NCI-H2107 (cell line): ENCODE measurements around the gene FAM20C.

Experiments
- DNase-seq: peaks from one replicate; lab custom pipeline; 2025; lab: John Stamatoyannopoulos, UW

FAM20C gene

GRCh38 chr7:209906-210305, 17.5 kb downstream of the FAM20C start:
- no peak for DNase-seq

DNA sequence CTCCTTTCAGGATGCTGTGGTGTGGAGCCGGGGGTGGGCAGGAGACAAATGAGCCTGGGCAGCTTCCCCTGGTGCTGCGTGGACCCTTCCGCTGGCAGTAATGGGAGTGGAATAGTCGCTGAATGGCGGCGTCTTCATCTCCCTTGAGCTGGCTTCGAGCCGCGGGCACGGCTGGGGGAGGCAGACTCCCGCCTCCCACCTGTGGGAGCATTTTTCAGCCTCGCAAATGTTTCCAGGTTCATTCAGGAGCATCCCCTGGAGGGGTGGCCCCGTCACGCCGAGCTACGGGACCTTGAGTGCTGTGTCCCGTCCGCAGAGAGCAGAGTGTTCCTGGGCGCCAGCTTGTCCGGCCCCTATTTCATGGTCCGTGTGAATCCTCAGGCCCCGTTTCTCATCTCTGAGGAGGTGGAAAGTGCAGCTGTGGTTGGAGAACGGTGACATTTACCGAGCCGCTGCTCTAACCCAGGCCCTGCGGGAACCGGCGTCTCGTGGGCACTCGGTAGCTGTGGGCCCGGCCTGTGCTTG, 18.1 kb downstream of the FAM20C start:
- no peak for DNase-seq

GRCh38 chr7:211033-211714, 18.8 kb downstream of the FAM20C start:
- no peak for DNase-seq

GRCh38 chr7:211715-212058, 19.3 kb downstream of the FAM20C start:
- DNase-seq = no peak

DNA sequence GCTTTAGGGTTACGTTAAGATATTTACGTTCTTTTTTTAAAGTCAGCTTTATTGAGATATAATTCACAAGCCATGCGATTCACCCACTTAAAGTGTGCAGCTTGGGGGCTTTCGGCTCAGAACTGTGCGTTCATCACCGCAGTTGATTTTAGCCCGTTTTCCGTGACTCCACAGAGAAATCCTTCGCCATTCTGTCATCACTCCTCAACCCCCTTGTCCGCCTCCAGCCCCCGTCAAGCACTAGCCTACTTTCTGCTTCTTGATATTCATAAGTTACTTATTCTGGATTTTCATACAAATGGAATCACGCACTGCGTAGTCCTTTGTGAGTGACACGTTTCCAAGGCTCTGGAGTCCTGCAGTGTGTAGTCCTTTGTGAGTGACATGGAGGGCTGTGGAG, 20.4 kb downstream of the FAM20C start:
- no peak for DNase-seq

DNA sequence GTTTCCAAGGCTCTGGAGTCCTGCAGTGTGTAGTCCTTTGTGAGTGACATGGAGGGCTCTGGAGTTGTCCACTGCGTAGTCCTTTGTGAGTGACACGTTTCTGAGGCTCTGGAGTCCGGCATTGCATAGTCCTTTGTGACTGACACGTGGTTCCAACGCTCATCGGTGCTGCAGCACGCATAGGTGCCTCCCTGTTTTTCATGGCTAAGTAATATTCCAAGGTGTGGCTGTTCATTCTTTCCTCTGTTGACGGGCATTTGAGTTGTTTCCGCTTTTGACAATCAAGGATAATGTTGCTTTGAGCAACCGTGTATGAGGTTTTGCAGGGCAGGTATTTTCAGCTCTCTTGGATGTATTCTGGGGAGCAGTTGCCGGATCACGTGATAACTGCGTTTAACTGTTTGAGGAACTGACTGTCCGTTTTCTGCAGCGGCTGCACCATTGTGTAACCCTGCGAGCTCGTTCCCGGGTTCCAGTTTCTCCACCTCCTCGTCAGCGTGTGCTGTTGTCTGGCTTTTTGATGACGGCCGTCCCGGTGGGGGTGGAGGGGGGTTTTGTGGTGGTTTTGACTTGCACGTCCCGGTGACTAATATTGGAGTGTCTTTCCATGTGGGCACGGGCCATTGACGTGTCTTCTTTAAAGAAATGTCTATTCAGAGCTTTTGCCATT, 21.1 kb downstream of the FAM20C start:
- no peak for DNase-seq

GRCh38 chr7:214410-215212, 22.2 kb downstream of the FAM20C start:
- no peak for DNase-seq

DNA sequence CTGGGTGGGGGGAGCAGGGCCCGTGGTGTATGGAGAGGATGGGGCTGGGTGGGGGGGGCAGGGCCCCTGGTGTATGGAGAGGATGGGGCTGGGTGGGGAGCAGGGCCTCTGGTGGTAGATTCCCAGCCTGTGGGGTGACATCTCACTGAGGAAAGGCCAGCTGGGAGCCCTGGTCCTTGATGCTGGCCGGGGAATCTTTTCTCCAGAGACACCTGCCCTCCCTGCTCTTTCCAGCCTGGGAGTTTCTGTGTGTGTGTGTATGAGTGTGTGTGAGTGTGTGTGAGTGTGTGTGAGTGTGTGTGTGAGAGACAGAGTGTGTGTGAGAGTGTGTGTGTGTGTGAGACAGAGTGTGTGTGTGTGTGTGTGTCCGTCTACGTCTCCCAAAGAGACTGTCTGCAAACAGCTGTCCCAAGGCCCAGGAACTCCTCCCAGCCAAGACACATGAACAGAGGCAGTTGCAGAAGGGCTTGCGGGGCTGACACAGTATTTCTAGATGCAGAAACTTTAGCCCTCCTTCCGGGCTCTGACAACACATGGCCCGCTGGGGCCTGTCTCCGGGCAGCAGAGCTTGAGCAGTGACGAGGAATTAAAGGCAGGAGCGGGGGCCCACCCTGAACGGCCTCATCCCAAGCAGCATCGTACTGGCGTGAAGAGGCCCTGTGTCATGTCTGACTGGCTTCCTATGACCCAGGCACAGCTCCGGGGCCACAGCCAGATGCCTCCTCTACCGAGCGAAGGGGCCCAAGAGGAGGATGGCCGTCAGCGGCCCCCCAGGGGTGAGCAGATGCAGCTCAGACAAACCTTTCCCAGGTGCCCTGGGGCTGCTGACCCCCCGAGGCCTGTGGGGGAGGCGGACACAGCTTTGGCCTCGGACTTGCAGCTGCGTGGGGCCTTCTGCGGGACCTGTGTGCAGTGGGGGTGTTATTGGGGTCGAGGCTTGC, 24.3 kb downstream of the FAM20C start:
- DNase-seq = no peak

DNA sequence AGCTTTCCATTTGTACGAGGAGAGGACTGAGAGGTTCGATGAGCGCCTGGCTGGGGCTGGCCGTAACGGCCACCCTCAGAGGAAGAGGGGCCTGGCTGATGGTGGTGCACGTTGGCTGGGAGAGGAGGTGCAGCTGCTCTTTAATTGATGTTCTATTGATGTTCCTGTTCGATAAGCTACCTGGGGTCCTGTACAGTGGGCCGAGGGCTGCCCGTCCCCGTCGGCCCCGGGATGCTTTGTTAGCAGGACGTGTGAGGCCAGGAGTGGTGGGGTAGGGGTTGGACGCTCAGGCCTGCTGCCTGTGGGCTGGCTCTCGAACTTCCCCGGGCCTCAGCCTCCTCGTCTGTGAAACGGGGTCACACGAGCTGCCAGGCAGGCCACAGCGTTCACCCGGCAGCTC, 25.4 kb downstream of the FAM20C start:
- no peak for DNase-seq

GRCh38 chr7:218316-218715, 25.9 kb downstream of the FAM20C start:
- no peak for DNase-seq

GRCh38 chr7:218896-219580, 26.7 kb downstream of the FAM20C start:
- DNase-seq = no peak

DNA sequence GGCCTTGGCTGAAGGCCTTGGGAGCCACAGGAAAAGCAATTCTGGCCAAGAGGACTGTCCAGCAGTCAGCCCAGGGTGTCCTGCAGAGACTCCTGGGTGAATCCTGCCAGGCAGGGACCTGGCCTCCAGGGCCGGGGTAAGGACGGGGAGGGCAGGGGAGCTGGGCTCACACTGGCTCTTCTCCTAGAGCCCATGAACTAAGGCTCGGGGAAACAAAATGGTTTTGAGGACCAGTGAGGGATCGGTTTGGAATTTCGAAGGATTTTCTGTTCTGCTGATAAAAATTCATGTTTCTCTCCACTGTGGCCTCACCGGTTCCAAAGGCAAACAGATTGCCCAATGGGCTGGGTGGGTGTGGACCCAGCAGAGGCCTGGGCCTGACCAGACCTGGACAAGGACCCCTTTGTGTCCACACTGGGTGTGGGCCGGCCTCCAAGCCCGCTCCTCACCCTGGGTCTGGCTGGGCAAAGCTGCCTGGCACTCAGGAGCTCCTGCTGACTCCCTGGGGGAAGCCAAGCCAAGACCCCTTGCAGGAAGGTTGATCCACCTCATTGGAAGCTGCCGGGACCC, 27.3 kb downstream of the FAM20C start:
- no peak for DNase-seq

- DNase-seq = no peak
Measured at GRCh38 chr7:220151-220841, 27.9 kb downstream of the FAM20C start.

- no peak for DNase-seq
Measured at GRCh38 chr7:221978-222715, 29.8 kb downstream of the FAM20C start.

- DNase-seq = no peak
Measured at GRCh38 chr7:222716-223041, 30.3 kb downstream of the FAM20C start.

- no peak for DNase-seq
Measured at GRCh38 chr7:223118-223800, 30.9 kb downstream of the FAM20C start.

DNA sequence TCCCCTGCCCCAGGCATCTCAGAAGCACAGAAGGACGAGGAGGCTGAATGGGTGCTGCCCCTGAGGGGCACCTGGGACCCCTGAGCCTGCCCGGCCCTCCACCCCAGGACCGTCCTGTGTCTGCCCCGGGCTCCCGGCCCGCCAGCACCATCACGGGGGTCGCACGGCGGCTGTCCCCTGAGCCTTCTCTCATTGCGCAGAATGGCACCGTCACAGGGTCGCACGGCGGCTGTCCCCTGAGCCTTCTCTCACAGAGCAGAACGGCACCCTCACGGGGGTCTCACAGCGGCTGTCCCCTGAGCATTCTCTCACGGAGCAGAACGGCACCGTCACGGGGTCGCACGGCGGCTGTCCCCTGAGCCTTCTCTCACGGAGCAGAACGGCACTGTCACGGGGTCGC, 31.5 kb downstream of the FAM20C start:
- DNase-seq = no peak

DNA sequence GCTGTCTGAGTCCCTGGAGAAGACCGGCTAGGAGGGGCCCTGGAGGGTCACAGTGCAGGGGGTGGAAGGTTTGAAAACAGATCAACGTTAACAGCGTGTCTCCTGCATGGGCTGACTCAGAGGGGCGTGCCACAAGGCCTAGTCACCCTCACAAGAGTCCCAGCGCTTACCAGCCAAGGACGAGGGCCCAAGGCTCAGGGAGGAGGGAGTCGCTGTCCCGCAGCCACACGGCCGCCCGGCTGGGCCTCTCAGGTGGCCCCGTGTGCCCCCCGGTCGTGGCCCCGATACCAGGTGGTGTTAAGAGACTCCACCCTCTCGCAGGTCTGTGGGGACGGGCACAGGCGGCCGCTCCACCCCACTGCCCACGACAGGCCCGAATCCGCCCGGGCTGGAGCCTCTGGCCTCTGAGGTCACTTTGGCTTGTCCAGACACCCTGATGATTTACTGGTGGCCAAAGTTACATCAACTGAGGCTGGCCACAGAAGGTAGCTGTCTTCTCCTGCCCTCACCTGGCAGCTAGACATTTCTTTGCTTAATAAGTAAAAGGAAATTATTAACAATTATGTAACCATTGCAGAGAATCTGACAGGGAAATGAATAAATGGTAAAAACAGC, 34.0 kb downstream of the FAM20C start:
- DNase-seq = no peak

DNA sequence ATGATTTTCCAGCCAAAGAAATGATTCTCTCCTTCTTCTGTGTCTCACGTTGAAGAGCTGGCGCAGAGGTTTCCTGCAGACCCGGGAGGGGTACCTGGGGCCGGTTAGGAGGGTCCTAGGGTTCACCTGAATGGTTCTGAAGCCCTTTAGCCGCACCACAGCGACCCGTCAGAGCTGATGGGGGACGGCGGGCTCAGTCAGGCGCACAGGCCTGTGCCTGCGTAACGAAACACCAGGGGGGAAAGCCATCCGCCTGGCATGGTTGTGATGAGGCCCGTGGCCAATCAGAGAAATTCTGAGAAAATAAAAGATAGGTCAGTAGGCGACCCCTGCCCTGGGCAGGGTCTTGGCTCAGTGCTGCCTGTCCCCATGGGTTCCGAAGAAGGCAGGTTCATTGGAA, 35.6 kb downstream of the FAM20C start:
- no peak for DNase-seq
